GM19193 (cell line): ENCODE results near the gene ACAP2.

Experiments used
- POLR2A ChIP-seq: IDR thresholded peaks from 4 replicates; pipeline ENCODE4 v1.6.1; 2011; ENCODE audit not compliant: insufficient read depth, insufficient read length; ENCODE audit errors: extremely low read depth

The ACAP2 gene

GRCh38 chr3:195410546-195410945 lies 32.3 kb downstream of the ACAP2 start:
- no peak for TF ChIP-seq POLR2A

GRCh38 chr3:195407531-195408409 lies 35.0 kb downstream of the ACAP2 start:
- no peak for TF ChIP-seq POLR2A

GRCh38 chr3:195405651-195406050 lies 37.2 kb downstream of the ACAP2 start:
- no peak for TF ChIP-seq POLR2A

DNA sequence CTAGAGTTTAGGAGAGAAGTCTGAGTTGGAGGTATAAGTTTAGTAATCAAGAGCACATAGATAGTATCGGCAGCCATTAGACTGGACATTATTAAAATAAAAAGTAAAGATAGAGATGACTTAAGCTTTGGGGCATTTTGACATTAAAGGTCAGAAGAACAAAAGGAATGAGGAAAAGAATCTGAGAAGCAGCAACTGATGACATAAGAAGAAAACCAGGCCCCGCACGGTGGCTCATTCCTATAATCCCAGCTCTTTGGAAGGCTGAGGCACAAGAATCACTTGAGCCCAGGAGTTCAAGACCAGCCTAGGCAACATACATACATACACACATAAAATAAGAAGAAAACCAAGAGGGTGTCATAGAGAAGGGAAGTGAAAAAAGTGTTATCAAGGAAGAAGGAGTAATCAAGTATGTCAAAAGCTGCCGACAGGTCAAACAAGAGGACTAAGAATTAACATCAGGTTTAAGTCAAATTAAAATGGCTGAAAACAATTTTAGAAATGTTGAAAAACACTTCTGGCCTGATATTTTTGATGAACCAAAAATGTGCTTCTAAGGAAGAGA lies 38.9 kb downstream of the ACAP2 start:
- TF ChIP-seq POLR2A, result no peak

DNA sequence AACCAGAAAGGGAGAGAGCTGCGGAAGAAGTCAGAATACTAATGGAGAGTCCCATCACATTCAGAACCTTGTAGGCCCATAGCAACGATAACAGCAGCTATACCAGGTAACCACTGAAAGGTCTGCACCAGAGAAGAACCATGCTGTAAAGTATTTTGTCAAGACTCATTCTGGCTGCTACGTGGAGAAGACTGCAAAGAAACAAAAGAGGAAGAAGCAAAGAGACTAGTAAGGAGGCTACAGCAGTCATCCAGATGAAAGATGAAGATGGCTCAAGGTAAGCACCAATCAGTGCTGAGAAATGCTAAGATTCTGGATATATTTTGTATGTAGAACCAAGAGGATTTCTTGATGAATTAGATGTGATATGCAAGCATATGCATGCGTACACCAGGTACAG lies 39.6 kb downstream of the ACAP2 start:
- TF ChIP-seq POLR2A, result no peak

DNA sequence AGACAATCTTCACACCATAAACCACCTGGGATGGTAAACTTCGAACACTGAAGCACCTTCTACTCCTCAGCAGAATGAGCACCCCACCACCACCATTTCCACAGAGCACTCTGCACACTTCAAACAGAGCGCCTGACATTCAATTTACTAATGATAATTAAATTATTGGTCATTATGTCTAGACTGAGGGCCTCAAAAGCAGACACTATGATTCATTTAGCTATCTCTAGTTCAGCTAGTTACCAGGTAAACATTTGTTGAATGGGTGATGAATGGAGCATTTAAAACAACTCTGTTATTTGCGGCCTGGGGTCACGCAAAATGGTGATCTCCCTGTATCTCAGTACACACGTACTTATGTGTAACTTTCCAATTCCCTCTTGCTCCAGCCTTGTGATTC lies 40.9 kb downstream of the ACAP2 start:
- TF ChIP-seq POLR2A, result no peak

DNA sequence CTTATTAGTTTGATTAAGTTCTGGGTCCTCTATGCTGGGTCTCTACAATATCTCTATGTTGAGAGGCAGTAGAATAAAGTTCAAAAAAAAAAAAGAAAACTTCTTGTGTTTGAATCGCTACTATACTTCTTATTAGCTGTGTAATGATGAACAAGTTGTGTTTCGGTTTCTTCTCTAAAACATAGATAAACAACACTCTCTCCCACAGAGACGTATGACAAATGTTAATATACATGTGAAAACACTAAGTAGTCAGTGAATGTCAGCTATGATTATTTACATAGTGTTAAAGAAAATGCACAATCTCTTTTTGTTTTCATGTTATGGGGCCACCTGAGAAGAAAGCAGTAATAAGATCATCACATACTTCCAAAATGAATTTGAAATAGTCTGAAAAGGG lies 45.3 kb downstream of the ACAP2 start:
- no peak for TF ChIP-seq POLR2A

- TF ChIP-seq POLR2A, result no peak
Observed at GRCh38 chr3:195395208-195395816, 47.5 kb downstream of the ACAP2 start.

DNA sequence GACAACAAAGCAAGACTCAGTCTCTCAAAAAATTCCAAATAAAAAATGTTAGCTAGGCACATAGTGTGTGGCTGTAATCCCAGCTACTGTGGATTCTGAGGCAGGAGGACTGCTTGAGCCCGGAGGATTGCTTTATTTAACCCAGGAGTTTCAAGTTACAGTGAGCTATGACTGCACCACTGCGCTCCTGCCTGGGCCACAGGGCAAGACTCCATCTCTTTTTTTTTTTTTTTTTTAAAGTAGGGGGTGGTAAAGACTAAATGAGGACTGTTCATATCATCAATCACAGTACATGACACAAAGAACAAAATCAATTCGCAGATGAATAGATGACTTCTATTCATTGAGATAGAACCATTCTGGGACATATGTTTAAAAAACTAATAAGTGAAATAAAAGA lies 48.1 kb downstream of the ACAP2 start:
- no peak for TF ChIP-seq POLR2A

GRCh38 chr3:195394024-195394423 lies 48.8 kb downstream of the ACAP2 start:
- TF ChIP-seq POLR2A, result no peak

DNA sequence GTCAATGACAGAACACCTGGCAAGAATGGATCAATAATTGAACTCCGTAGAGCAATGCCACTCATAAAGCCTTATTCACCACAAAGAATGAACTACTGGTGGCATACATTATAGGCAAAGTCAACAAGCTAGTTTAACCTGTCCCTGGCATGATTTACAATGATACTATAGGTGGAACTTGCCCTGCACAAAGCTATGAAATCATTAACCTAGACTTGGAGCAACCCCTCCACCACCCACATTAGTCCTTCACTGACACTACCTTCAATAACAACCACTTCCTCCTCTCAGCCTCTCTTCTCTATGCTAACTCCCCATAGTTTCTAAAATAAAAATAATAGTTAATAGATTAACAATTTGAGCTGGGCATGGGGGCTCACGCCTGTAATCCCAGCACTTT lies 54.4 kb downstream of the ACAP2 start:
- TF ChIP-seq POLR2A, result no peak

DNA sequence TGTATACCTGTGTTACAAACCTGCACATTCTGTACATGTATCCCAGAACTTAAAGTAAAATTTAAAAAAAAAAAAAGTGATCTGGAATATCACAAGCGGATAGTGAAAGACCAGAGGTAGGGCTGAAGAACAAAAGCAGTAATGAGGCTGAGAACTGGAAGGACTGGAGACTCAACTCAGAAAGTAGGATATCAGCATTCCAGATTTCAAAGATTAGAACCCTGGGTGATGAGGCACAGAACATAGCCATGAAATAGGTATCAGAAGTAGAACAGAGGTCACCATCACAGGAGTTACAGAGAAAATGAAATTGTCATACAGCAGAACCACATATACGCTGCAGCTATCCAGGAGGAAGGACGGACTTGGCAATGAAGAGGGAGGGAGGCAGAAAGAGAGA lies 56.1 kb downstream of the ACAP2 start:
- no peak for TF ChIP-seq POLR2A

GRCh38 chr3:195385526-195385925 lies 57.3 kb downstream of the ACAP2 start:
- TF ChIP-seq POLR2A, result no peak

DNA sequence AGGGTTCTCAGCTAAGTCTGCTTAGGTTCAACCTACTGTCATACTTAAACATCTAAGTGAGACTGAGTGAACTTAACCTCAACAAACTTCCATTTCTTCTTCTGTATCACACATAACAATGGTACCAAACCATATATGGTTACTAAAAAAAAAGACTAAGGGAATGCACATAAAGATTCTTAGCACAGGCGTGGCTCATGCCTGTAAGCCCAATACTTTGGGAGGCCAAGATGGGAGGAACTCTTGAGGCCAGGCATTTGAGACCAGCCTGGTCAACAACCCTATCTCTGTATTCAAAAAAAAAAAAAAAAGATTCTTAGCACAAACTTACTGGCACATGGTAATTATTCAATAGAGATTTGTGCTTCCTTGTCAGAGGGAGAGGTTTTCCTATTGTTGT lies 57.9 kb downstream of the ACAP2 start:
- no peak for TF ChIP-seq POLR2A

GRCh38 chr3:195372220-195372619 lies 70.6 kb downstream of the ACAP2 start:
- no peak for TF ChIP-seq POLR2A
